ENCODE results near the gene CEP104. TPM values are rescaled to one million over a fixed set of nuclear protein-coding genes. Genes with fewer than 3 reads are reported as not detected.

CEP104 gene
- total RNA-seq, 1 donor from 2014 or later: 18.7 TPM

- no peak for DNase-seq (ENCODE audit: low read depth in 2 of 2)
These were observed 37.7 kb upstream of the CEP104 start for GRCh38 chr1:3894626-3895278.

GRCh38 chr1:3893190-3893589 lies 36.2 kb upstream of the CEP104 start:
- no peak for DNase-seq (ENCODE audit: low read depth in 2 of 2)

GRCh38 chr1:3892748-3893147 lies 35.7 kb upstream of the CEP104 start:
- no peak for DNase-seq (ENCODE audit: low read depth in 2 of 2)

- DNase-seq (ENCODE audit: low read depth in 2 of 2): no peak
These were observed 34.4 kb upstream of the CEP104 start for GRCh38 chr1:3891329-3891865.

- DNase-seq (ENCODE audit: low read depth in 2 of 2): no peak
These were observed 33.6 kb upstream of the CEP104 start for GRCh38 chr1:3890389-3891328.

- DNase-seq (ENCODE audit: low read depth in 2 of 2): no peak
These were observed 32.9 kb upstream of the CEP104 start for GRCh38 chr1:3889936-3890335.

- no peak for DNase-seq (ENCODE audit: low read depth in 2 of 2)
These were observed 31.3 kb upstream of the CEP104 start for GRCh38 chr1:3888301-3888700.

- DNase-seq (ENCODE audit: low read depth in 2 of 2): no peak
These were observed 29.7 kb upstream of the CEP104 start for GRCh38 chr1:3886691-3887090.

- no peak for DNase-seq (ENCODE audit: low read depth in 2 of 2)
These were observed 29.2 kb upstream of the CEP104 start for GRCh38 chr1:3886106-3886670.

- no peak for DNase-seq (ENCODE audit: low read depth in 2 of 2)
These were observed 28.6 kb upstream of the CEP104 start for GRCh38 chr1:3885611-3886010.

- DNase-seq (ENCODE audit: low read depth in 2 of 2): no peak
These were observed 28.0 kb upstream of the CEP104 start for GRCh38 chr1:3884966-3885365.

GRCh38 chr1:3883194-3883925 lies 26.3 kb upstream of the CEP104 start:
- no peak for DNase-seq (ENCODE audit: low read depth in 2 of 2)

- DNase-seq (ENCODE audit: low read depth in 2 of 2): no peak
These were observed 24.1 kb upstream of the CEP104 start for GRCh38 chr1:3881193-3881480.

GRCh38 chr1:3880429-3881192 lies 23.6 kb upstream of the CEP104 start:
- DNase-seq (ENCODE audit: low read depth in 2 of 2): no peak

- no peak for DNase-seq (ENCODE audit: low read depth in 2 of 2)
These were observed 22.9 kb upstream of the CEP104 start for GRCh38 chr1:3879787-3880428.

GRCh38 chr1:3879099-3879498 lies 22.1 kb upstream of the CEP104 start:
- no peak for DNase-seq (ENCODE audit: low read depth in 2 of 2)

- no peak for DNase-seq (ENCODE audit: low read depth in 2 of 2)
These were observed 19.7 kb upstream of the CEP104 start for GRCh38 chr1:3876716-3877115.

- no peak for DNase-seq (ENCODE audit: low read depth in 2 of 2)
These were observed 17.7 kb upstream of the CEP104 start for GRCh38 chr1:3874736-3875135.

GRCh38 chr1:3872546-3872945 lies 15.5 kb upstream of the CEP104 start:
- DNase-seq (ENCODE audit: low read depth in 2 of 2): no peak

- DNase-seq (ENCODE audit: low read depth in 2 of 2): no peak
These were observed 14.4 kb upstream of the CEP104 start for GRCh38 chr1:3871451-3871805.
